Endothelial cell (in vitro differentiated cells): ENCODE measurements around the gene SLC66A2. TPM values are rescaled to one million over a fixed set of nuclear protein-coding genes. Genes with fewer than 3 reads are reported as not detected.

ENCODE experiments used
- DNase-seq: peaks from one replicate; pipeline ENCODE4 v3.0.0; 2021; ENCODE audit warnings: low spot score
- H3K27ac Mint-ChIP-seq: one replicate; pipeline ENCODE4 v1.8.0; 2021; ENCODE audit warnings: mixed read lengths, inconsistent platforms; ENCODE audit not compliant: unreplicated experiment
- H3K27me3 Mint-ChIP-seq: one replicate; pipeline ENCODE4 v1.8.0; 2021; ENCODE audit warnings: mild to moderate bottlenecking, moderate library complexity, mixed read lengths, inconsistent platforms; ENCODE audit not compliant: unreplicated experiment
- H3K36me3 Mint-ChIP-seq: one replicate; pipeline ENCODE4 v1.8.0; 2021; ENCODE audit warnings: mild to moderate bottlenecking, low read depth, mixed read lengths, inconsistent platforms; ENCODE audit not compliant: unreplicated experiment
- H3K4me1 Mint-ChIP-seq: one replicate; pipeline ENCODE4 v1.8.0; 2021; ENCODE audit warnings: mild to moderate bottlenecking, mixed read lengths, inconsistent platforms; ENCODE audit not compliant: unreplicated experiment
- H3K4me3 Mint-ChIP-seq: one replicate; pipeline ENCODE4 v1.8.0; 2021; ENCODE audit warnings: mild to moderate bottlenecking, mixed read lengths, inconsistent platforms; ENCODE audit not compliant: unreplicated experiment
- H3K9me3 Mint-ChIP-seq: one replicate; pipeline ENCODE4 v1.8.0; 2021; ENCODE audit warnings: mixed read lengths, inconsistent platforms; ENCODE audit not compliant: unreplicated experiment
- CTCF ChIP-seq: fragments of 200-600 bp; sonication (generic); IDR thresholded peaks from one replicate; pipeline ENCODE4 v1.5.0; 2021; ENCODE audit warnings: antibody characterized with exemption; ENCODE audit not compliant: unreplicated experiment
- total RNA-seq: library from RNA; stranded (reverse); fragmentation: NEBNext Ultra II Directional; extraction: Animal tissue kit (Norgen Biotek cat#: 25700); gene quantifications from one replicate; pipeline ENCODE4 v1.2.1, GENCODE V29; 2021; ENCODE audit not compliant: unreplicated experiment

The SLC66A2 gene
- total RNA-seq, 1 donor from 2014 or later = 31.8 TPM

DNA sequence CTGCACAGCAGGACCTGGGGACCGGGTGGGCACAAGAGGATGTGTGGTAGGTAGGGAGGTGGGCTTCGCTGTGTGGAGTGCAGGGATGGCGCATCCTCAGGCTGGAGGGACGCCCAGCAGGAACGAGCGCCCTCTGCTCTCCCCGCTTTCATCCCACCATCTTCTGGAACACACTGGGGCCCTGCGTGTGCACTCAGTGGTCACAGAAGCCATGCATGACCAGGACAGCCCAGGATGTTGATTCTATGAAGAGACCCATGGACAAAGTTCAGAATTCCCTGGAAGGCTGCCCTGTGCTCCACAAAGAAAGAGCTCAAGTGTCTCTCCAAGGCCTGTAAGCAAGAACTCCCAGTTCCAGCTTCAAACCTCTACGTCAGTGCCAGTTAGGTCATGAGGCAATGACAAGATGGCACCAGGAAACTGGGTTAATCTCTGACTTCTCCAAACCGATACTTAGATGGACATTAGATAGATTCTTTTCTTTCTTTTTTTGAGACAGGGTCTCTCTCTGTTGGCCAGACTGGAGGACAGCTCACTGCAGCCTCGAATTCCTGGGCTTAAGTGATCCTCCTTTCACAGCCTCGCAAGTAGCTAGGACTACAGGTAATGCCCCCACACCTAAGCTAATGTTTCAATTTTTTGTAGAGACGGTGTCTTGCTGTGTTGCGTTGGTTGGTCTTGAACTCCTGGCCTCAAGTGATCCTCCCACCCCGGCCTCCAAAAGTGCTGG, 3.4 kb downstream of the SLC66A2 start:
- H3K27me3 Mint-ChIP-seq = peaks cover 12% of the 10 kb centered on the region
- H3K36me3 Mint-ChIP-seq = peaks cover 13% of the 10 kb centered on the region
- no peak for DNase-seq
- H3K9me3 Mint-ChIP-seq = no peaks in the 10 kb centered on the region
- no peak for TF ChIP-seq CTCF
- H3K4me3 Mint-ChIP-seq = no peak overlapping the region
- no peak overlapping the region for H3K27ac Mint-ChIP-seq
- peaks cover 15% of the 10 kb centered on the region for H3K4me1 Mint-ChIP-seq

- Mint-ChIP-seq H3K27me3 (peaks cover 11% of the 10 kb centered on the region), H3K4me3 (no peak overlapping the region), H3K4me1 (peaks cover 15% of the 10 kb centered on the region), H3K27ac (no peak overlapping the region), H3K36me3 (peaks cover 20% of the 10 kb centered on the region), H3K9me3 (no peaks in the 10 kb centered on the region)
- TF ChIP-seq CTCF = no peak
- no peak for DNase-seq
Observed at GRCh38 chr18:79947054-79947755, 4.2 kb downstream of the SLC66A2 start.

- H3K9me3 Mint-ChIP-seq = no peaks in the 10 kb centered on the region
- peaks cover 24% of the 10 kb centered on the region for H3K36me3 Mint-ChIP-seq
- no peak overlapping the region for H3K27ac Mint-ChIP-seq
- H3K4me3 Mint-ChIP-seq = no peak overlapping the region
- peaks cover 13% of the 10 kb centered on the region for H3K4me1 Mint-ChIP-seq
- TF ChIP-seq CTCF = no peak
- H3K27me3 Mint-ChIP-seq = peaks cover 12% of the 10 kb centered on the region
- DNase-seq = no peak
Observed at GRCh38 chr18:79945118-79946042, 6.1 kb downstream of the SLC66A2 start.

- H3K9me3 Mint-ChIP-seq = no peaks in the 10 kb centered on the region
- H3K4me1 Mint-ChIP-seq = peaks cover 7% of the 10 kb centered on the region
- no peak for TF ChIP-seq CTCF
- H3K4me3 Mint-ChIP-seq = no peak overlapping the region
- H3K27ac Mint-ChIP-seq = no peak overlapping the region
- DNase-seq = no peak
- H3K36me3 Mint-ChIP-seq = peaks cover 27% of the 10 kb centered on the region
- H3K27me3 Mint-ChIP-seq = peaks cover 11% of the 10 kb centered on the region
Observed at GRCh38 chr18:79944746-79945117, 6.7 kb downstream of the SLC66A2 start.
